HG03520 (cell line): ENCODE data around the gene CCDC33.
"Not testable (repeated sequence)": the region's sequence is repeated elsewhere in the genome, so short reads cannot be mapped to it uniquely, and the experiment has no call there.

ENCODE experiments used
- ATAC-seq: cut with Tn5 transposase; IDR thresholded peaks from one replicate; pipeline ENCODE4 v1.9.1; 2021; ENCODE audit warnings: mild to moderate bottlenecking, moderate library complexity; ENCODE audit not compliant: unreplicated experiment

The CCDC33 gene

DNA sequence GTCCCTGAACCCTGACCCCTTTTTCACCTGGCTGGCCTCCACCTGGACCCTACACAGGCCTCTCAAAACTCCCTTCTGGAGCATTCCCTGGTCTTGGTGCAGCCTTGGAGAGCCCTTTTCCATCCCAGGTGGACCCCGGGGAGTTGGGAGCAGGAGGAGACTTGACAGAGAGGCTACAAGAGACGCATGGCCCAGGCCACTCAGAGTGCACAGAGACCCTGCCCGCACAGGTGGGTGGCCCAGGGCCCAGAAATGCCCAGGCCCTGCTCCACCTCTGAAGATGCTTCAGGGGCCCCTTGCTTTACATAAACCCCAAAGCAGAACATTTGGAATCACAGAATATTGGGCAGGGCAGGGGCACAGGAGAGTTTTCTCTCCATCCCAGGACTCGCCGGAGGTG, 97.0 kb downstream of the CCDC33 start:
- no peak for ATAC-seq

DNA sequence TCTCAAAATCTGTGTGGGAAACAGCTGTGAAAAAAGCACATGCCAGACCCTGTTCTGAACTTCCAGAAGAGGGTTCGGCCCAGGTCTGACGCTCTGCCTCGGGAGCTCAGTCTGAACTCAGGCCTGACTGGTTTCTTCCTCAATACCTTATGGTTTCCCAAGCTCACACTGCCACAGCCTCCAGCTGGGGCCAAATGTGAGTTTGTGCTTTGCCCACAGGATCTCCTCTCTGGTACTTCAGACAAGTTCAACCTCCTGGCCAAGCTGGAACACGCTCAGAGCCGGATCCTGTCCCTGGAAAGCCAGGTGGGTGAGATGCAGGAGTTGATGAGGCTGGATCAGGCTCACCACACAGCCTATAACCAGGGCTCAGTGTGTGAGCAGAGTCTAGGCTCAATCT, 97.5 kb downstream of the CCDC33 start:
- no peak for ATAC-seq

DNA sequence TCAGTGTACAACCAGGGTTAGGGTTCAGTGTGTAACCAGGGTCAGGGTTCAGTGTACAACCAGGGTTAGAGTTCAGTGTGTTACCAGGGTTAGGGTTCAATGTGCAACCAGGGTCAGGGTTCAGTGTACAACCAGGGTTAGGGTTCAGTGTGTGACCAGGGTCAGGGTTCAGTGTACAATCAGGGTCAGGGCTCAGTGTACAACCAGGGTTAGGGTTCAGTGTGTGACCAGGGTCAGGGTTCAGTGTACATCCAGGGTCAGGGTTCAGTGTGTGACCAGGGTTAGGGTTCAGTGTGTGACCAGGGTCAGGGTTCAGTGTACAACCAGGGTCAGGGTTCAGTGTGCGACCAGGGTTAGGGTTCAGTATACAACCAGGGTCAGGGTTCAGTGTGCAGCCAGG, 98.0 kb downstream of the CCDC33 start:
- no peak for ATAC-seq

DNA sequence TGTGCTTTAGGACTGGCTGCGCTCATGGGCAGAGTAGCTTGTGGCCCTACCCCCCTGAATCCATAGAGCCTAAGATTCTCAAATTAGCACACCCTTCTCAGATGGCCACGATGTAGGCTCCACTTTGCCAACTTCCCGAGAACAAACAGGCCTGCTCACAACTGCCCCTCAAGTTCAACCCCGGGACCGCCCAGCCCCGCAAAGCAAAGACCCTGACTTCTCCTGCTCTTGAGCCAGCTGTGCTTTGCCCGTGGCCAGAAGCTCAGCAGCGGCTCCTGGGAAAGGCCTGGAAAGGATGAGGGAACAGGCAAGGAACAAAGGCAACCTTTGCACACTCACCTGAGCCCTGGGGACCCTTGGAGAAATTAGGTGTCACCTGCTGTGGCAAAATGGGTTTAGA, 99.3 kb downstream of the CCDC33 start:
- no peak for ATAC-seq

DNA sequence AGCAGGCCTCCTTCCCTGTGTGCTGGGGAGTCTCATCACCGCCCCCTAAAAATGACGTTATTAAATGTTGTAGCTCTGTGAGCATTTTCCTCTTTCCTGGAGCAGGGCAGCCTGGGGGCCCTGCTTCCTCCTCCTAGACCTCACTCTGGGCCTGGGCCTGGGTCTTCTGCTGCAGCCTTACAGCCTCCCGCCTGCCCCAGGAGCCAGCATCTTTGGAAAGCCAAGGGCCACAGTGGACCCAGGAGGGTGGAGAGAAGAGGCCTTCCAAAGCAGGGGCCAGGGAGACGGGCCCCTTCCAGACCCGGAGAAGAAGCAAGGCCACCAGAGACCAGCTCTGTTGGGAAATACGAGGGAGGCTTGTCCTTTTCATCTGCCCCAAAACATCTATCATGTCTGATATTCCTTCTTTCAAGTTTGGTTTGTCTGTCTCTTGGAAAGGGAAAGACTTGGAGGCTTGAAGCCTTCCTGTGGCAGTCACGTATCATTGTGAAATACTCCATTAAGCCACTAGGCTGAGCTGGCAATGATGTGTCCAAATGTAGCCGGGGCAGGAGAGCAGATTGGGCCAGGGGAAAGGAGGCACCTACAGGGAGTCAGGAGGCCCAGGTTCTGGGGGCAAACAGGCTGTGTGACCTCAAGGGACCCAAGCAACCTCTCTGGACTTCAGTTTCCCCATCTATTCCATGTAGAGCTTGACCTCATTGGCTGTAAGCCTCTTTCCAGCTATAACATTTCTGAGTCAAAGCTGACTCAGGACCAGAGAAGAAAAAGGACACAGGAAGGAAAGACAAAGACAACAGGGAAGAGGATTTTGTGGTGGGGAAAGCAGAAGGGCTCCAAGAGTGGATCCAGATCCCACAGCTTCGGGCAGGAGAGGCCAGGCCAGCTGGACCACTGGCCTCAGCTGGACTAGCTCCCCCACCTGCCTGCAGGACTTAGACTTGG, 100.2 kb downstream of the CCDC33 start:
- ATAC-seq = no peak

DNA sequence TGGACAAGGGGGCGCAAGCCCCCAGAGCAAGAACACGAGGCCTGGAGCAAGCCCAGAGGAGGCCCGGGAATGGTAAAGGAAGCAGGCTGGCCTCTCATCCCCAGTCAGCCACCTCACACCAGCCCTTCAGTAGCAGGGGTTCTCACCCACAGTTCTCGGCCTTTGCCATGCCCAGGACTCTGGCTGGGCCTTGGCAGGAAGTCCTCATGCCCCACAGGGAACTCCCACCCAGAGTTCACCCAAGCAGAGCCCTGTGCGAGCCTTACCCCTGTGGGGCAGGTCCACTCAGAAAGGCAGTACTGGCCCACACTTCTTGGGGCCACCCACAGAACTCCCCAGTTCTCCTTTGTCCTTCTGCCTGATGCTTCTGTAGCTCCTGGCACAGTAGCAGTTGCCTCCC, 101.0 kb downstream of the CCDC33 start:
- no peak for ATAC-seq

DNA sequence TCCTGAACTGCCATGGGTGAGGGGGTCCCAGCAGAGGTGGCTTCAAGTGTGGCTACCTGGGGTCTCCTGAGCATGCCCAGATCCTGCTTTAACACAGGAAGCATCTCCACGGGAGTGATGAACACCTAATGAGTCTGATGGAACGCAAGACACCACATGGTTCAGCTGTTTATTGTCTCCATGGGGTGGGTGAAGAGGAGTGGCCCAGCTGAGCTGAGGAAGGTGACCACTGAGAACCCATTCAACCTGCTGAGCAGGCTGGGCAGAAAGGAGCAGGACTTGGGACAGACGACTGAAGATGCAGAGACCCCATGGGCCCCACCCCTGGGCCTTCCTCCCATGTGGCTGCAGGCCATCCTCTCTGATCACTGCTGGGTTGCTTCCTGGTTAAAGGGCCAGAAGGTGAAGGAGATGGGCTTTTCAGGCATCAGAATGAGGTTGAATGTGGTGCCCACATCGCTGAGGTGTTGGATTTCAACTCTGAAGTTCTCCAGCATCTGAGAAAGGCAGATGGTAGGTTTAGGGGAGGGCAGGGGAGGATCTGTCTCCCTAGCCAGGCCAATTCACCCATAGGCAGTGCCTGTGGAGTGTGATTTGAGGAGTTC, 101.6 kb downstream of the CCDC33 start:
- no peak for ATAC-seq

DNA sequence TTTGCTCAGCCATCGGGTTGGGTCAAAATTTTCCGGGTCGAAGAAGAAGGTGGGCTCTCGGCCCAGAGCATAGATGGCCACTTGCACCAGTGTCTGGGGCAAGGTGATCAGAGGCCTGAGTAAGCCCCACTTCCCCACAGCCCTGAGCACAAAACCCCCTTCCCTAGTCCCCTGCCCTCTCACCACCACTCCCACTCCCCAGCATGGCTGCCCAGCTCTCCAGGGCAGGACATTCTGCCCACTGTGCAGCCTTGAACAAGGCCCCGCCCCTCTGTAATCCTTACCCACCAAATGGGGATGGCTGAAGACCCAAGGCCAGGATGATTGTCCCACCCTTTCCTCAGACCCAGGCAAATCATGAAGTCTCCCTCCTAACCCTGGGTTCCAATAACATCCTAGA, 102.5 kb downstream of the CCDC33 start:
- no peak for ATAC-seq

DNA sequence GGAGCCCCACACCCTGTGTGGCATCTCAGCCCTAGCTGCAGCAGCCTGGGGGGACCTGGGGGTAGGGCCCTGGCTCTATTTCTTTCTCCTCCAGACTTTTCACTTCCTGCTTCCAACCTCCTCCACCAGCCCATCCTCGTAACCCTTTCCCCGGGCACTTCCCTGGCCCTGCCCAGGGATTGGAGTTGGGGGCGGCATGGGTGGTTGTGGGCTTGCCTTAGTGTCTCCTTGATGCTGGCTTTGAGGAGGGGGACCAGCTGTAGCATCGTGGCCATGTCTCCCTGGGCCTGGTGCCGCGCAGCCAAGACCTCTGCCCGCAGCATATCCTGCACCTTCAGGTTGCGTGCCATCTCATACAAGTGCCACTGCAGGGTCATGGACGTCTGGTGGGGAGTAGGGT, 103.2 kb downstream of the CCDC33 start:
- ATAC-seq = no peak

DNA sequence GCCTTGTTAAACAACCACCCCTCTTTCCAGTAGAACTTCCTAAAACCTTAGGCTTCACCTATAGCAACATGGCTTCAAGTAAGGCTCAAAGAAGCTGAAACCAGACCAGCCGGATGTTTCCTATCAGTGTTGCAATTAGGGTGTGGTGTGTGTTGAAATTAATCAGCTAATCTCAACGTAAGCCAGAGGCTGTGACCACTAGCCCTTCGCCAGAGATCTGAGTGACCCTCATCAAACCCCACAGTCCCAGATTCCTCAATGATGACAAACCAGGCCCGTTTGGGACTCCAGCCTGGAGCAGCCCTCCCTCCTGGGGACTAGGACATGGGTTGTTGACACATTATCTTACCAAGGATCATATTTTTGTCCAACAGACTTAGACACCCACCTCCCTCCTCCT, 104.0 kb downstream of the CCDC33 start:
- ATAC-seq = no peak

DNA sequence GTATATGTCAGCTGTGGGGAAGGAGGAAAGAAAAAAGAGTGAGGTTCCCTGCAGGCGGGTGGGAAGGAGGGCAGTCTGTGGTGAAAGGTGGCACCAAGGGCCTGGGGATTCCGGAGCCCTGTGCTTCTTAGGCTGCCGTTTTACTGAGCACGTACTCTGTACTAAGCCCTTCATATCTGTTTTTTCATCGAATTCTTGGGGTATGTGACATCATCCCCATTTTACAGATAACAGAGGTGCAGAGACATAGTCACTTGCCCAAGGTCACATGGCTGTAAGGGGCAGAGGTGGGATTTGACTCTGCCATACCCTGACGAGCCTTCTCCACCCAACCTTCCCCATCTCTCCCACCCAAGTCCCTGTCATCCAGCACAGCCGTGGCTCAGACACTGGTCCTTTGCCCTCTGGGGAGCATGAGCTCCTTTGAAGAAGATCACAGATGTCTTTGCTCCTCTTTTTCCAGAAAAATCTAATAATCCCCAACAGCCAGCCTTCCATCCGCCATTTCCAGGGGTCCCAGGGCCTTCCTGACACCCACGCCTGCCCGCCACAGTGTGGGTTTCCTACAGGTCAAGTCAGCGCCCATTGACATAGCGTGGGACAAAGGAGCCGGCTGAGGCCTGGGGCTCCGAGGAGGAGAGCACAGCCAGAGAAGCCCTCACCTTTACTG, 107.1 kb downstream of the CCDC33 start:
- ATAC-seq = no peak

DNA sequence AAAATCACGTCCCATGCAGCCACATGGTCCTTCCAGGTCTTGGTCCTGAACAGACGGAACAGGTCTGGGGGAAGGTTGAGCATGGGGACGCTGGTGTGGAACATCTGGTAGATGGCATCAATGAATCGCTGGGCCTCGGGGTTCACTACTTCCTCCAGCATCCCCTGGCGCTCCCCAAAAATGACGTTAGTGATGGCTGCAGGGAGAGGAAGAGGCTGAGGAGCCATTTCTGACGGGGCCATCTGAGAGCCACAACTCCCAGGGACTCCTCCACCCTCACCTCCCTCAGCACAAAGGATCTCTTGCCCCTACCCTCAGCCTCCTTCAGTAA, 107.6 kb downstream of the CCDC33 start:
- no peak for ATAC-seq

DNA sequence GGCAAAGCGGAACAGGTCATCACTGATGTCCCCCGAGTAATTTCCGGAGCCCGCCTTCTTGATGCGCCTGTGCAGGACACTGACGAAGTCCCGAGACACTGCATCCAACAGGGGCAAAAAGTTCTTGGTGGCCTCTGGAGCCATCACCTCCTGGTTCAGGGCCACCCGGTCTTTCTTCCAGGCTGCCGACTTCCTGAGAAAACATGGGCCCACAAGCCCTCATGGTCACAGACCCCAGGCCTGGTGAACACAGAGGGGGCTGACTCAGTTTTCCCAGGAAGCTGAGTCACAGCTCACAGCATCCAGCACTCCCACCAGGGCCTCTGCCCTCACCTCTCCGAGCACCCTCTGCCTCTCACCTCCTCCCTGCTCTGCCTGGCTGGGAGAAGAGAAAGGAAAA, 108.9 kb downstream of the CCDC33 start:
- ATAC-seq = no peak

DNA sequence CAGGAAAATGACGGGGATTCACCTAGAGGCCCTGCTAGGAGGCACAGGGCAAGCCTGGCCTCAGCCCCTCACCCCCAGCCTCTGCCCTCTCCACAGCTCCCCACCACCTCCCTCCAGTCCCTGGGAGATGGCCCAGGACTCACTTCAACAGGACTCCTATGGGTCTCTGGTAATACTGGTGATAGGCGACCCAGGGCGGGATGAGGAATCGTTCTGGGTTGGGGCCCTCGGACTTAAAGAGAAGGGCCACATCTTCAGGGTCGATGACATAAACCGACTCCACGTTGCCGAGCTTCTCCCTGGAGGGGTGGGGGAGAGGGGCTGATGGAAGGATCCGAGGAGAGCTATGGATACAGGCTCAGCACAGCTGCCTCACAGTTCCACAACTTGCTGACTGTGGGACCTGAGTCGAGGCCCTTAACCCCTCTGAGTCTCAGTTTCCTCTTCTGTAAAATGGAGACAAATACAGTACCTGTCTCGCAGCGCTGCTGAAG, 111.7 kb downstream of the CCDC33 start:
- no peak for ATAC-seq

DNA sequence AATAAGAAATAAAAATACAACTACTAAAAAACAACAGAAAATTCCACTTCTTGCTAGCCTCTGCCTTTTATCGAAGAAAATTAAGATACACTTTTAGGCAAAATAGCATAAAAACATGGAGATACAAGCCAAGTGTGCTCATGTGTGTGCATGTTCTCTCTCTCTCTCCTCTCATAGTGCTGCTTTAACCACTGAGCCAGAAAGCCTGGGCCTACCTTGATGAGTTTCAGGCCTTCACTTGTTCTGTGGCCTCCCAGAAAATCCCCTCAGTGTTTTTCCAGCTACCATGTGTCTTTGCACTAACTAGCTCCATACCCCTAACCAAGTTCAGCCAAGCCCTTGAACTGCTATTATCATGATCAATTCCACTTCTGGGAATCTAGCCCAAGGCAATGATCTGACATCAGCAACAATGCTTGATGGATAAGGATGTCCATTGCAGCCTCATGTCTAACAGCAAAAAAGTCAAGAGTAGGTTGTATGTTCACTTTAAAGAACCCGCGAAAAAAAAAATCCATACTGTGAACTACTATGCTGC, 113.2 kb downstream of the CCDC33 start:
- no peak for ATAC-seq

DNA sequence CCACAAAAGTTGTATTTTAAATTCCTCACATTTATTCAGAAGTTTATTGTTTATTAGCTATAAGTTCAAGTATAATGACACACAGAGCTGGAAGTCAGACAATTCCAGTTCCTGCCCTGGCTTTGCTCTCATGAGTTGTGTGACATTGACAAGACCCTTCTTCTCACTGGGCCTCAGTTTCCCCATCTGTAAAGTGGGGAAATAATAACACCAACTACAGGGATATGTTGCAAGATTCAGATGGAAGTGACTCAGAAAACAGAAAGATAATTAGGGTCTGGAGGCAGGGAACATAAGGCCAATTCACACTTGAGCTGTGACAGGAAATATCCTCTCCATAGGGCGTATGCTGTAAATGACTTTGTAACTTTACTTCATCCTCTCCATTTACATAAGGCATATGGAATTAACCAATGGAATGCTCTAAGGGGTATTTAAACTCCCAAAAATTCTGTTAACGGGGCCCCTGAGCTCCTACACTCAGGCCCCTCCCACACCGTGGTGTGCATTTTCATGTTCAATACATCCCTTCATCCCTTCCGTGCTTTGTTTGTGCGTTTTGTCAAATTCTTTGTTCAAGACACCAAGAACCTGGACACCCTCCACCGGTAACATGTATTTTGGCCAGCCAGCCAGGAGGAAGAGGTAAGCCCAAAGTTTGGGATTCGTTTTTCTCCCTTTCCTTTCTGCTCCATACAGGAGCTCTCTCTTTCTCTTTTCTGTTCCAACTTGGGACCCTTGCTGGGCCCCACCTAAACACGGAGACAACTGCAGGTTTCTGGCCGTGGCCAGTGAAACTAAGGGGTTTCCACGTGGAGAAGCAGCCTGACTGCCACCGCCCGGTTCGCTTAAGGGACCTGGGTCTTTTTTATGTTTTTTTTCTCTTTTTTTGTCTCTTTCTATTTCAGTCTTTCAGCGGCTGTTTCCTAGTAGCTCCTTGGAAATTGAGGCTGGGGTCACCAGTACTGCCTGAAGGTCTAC, 114.5 kb downstream of the CCDC33 start:
- no peak for ATAC-seq

DNA sequence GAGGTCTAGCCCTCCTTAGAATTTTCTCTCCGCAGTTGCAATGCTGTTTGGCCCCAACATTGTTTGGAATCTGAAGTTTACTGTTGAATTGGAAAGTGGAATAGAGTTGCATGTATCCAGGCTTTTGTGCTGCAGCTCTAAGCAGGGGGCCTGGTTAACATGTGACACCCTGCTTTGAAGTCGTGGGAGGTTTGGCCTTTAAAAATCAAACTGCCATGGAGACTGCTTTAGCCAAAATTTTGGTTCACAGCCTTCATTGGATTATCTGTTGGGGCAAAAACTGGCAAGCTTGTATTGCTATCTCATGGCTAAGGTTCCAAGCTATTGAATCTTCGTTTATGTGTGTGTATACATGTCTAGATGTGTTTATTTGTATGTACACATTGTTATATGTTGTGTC, 115.5 kb downstream of the CCDC33 start:
- no peak for ATAC-seq

DNA sequence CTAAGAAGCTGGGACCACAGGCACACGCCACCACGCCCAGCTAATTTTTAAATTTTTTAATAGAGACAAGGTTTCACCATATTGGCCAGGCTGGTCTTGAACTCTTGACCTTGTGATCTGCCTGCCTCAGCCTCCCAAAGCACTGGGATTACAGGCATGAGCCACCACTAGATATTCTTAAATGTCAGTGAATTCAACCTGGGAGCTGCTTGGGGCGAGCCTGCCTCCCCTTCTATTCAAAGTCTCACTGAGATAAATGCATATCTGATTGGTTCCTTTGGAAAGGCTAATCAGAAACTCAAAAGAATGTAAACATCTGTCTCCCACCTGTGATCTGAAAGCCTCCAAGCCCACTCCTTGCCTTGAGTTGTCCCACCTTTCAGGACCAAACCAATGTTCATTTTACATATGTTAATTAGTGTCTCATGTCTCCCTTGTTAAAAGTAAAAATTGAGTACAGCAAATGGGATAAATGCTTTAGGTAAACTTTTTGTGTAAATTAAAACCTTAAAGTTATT, 116.3 kb downstream of the CCDC33 start:
- ATAC-seq = no peak

DNA sequence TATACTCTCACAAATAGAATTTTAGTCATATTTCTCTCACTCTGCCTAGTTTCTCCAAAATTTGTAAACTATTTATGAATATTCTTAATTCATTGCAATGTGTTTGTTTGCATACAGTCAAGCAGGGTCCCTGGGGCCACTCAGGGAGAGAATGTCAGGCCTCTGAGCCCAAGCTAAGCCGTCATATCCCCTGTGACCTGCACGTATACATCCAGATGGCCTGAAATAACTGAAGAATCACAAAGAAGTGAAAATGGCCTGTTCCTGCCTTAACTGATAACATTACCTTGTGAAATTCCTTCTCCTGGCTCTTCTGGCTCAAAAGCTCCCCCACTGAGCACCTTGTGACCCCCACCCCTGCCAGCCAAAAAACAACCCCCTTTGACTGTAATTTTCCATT, 117.9 kb downstream of the CCDC33 start:
- not testable (repeated sequence) for ATAC-seq

DNA sequence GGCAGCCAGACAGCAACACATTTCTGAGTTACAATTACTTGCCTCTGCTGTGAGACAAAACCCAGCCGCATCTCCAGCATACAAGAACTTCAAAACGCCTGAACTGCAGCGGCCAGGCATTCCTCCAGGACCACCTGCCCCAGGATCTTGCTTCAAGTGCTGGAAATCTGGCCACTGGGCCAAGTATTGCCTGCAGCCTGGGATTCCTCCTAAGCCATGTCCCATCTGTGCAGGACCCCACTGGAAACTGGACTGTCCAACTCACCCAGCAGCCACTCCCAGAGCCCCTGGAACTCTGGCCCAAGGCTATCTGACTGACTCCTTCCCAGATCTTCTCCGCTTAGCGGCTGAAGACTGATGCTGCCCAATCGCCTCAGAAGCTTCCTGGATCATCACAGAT, 119.9 kb downstream of the CCDC33 start:
- ATAC-seq = not testable (repeated sequence)
